ENCODE data around the gene VPS26C.

The VPS26C gene

GRCh38 chr21:37196847-37197246 is 70.3 kb downstream of the VPS26C start:
- no peak overlapping the region for H3K4me3 ChIP-seq (ENCODE audit: control insufficient read depth, low read depth, low read length)
- no peak for TF ChIP-seq CTCF (conservative IDR thresholded peaks at IDR 0.05; ENCODE audit: control insufficient read depth, insufficient read depth, low read depth, low read length)
- DNase-seq (ENCODE audit: low read depth) = no peak

- no peak for DNase-seq (ENCODE audit: low read depth)
- TF ChIP-seq CTCF (conservative IDR thresholded peaks at IDR 0.05; ENCODE audit: control insufficient read depth, insufficient read depth, low read depth, low read length) = no peak
- no peak overlapping the region for H3K4me3 ChIP-seq (ENCODE audit: control insufficient read depth, low read depth, low read length)
These were observed 71.5 kb downstream of the VPS26C start for GRCh38 chr21:37195610-37196009.

- no peak for TF ChIP-seq CTCF (conservative IDR thresholded peaks at IDR 0.05; ENCODE audit: control insufficient read depth, insufficient read depth, low read depth, low read length)
- no peak overlapping the region for H3K4me3 ChIP-seq (ENCODE audit: control insufficient read depth, low read depth, low read length)
- no peak for DNase-seq (ENCODE audit: low read depth)
These were observed 72.1 kb downstream of the VPS26C start for GRCh38 chr21:37195059-37195458.

DNA sequence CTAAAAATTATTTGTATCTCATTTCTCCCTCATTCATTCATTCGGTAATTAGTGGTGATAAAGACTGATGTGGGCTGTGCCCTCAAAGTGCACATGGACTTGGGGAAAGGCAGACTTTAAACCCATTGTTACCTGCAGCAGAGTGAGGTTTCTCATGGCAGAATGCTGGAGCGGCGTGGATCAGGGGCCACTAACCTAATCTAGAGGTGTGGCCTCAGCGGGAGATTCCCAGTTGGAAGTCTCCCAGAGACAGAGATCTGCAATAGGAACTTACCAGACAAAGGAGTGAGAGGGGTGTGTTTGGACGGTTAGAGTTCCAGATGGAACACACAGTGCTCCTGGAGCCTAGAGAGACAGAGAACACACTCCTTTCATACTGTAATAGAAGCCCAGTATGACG is 73.5 kb downstream of the VPS26C start:
- H3K4me3 ChIP-seq (ENCODE audit: control insufficient read depth, low read depth, low read length) = no peak overlapping the region
- no peak for TF ChIP-seq CTCF (conservative IDR thresholded peaks at IDR 0.05; ENCODE audit: control insufficient read depth, insufficient read depth, low read depth, low read length)
- DNase-seq (ENCODE audit: low read depth) = no peak

DNA sequence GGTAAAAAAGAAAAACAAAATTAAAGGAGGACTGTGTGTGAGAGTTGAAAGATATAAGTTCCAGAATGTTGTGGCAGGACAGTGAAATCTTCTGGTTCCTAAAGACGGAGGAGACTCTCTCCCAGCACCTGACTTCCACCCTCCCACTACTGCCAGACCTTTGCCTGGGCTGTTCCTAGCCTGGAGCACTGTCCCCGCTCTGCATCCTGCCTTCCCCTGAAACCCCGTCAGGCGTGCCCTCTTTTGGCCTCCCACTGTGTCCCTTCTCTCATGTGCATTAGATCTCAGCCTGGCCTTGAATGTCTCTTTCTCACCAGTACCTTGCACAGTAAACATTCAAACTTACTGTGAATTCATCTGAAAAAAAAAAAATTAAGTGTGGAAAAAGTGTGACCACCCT is 74.1 kb downstream of the VPS26C start:
- DNase-seq (ENCODE audit: low read depth) = no peak
- no peak overlapping the region for H3K4me3 ChIP-seq (ENCODE audit: control insufficient read depth, low read depth, low read length)
- TF ChIP-seq CTCF (conservative IDR thresholded peaks at IDR 0.05; ENCODE audit: control insufficient read depth, insufficient read depth, low read depth, low read length) = no peak

- no peak for TF ChIP-seq CTCF (conservative IDR thresholded peaks at IDR 0.05; ENCODE audit: control insufficient read depth, insufficient read depth, low read depth, low read length)
- DNase-seq (ENCODE audit: low read depth) = no peak
These were observed 75.1 kb downstream of the VPS26C start for GRCh38 chr21:37192019-37192418.

GRCh38 chr21:37188825-37189224 is 78.3 kb downstream of the VPS26C start:
- no peak overlapping the region for H3K4me3 ChIP-seq (ENCODE audit: control insufficient read depth, low read depth, low read length)
- no peak for DNase-seq (ENCODE audit: low read depth)
- TF ChIP-seq CTCF (conservative IDR thresholded peaks at IDR 0.05; ENCODE audit: control insufficient read depth, insufficient read depth, low read depth, low read length) = no peak

More at GRCh38 chr21:37192019-37192418, 75.1 kb downstream of the VPS26C start:
- H3K4me3 ChIP-seq (ENCODE audit: control insufficient read depth, low read depth, low read length) = no peak overlapping the region
